CD4-positive, alpha-beta T cell treated with Interleukin-17A for 4 hours (primary cell): ENCODE data around the gene WWOX.

Experiments
- DNase-seq: peaks from one replicate; pipeline ENCODE4 v3.0.0-alpha.2; 2020; ENCODE audit warnings: mixed read lengths

WWOX gene

GRCh38 chr16:79171931-79172705 lies 1072.7 kb downstream of the WWOX start:
- DNase-seq = no peak

GRCh38 chr16:79172976-79173500 lies 1073.6 kb downstream of the WWOX start:
- DNase-seq = no peak

GRCh38 chr16:79173919-79174318 lies 1074.5 kb downstream of the WWOX start:
- no peak for DNase-seq

GRCh38 chr16:79175286-79176057 lies 1076.0 kb downstream of the WWOX start:
- DNase-seq = no peak

- no peak for DNase-seq
Observed at GRCh38 chr16:79177018-79177417, 1077.6 kb downstream of the WWOX start.

GRCh38 chr16:79181419-79181818 lies 1082.0 kb downstream of the WWOX start:
- no peak for DNase-seq

GRCh38 chr16:79182616-79183015 lies 1083.2 kb downstream of the WWOX start:
- no peak for DNase-seq

- DNase-seq = no peak
Observed at GRCh38 chr16:79183571-79183970, 1084.1 kb downstream of the WWOX start.

GRCh38 chr16:79184464-79185030 lies 1085.1 kb downstream of the WWOX start:
- no peak for DNase-seq

- no peak for DNase-seq
Observed at GRCh38 chr16:79185711-79186110, 1086.3 kb downstream of the WWOX start.

- DNase-seq = no peak
Observed at GRCh38 chr16:79186196-79186595, 1086.7 kb downstream of the WWOX start.

GRCh38 chr16:79188115-79188738 lies 1088.8 kb downstream of the WWOX start:
- no peak for DNase-seq

- DNase-seq = no peak
Observed at GRCh38 chr16:79188739-79189122, 1089.3 kb downstream of the WWOX start.

GRCh38 chr16:79190542-79190941 lies 1091.1 kb downstream of the WWOX start:
- no peak for DNase-seq

GRCh38 chr16:79191933-79192332 lies 1092.5 kb downstream of the WWOX start:
- DNase-seq = no peak

- no peak for DNase-seq
Observed at GRCh38 chr16:79192904-79193303, 1093.5 kb downstream of the WWOX start.

GRCh38 chr16:79194291-79194690 lies 1094.8 kb downstream of the WWOX start:
- DNase-seq = no peak

GRCh38 chr16:79195938-79196337 lies 1096.5 kb downstream of the WWOX start:
- DNase-seq = no peak

GRCh38 chr16:79201436-79201835 lies 1102.0 kb downstream of the WWOX start:
- DNase-seq = no peak

GRCh38 chr16:79202977-79203376 lies 1103.5 kb downstream of the WWOX start:
- DNase-seq = no peak

GRCh38 chr16:79204486-79204885 lies 1105.0 kb downstream of the WWOX start:
- no peak for DNase-seq

GRCh38 chr16:79206889-79207288 lies 1107.4 kb downstream of the WWOX start:
- DNase-seq = no peak

- DNase-seq = no peak
Observed at GRCh38 chr16:79209308-79209707, 1109.9 kb downstream of the WWOX start.
